GM19099 (cell line): Measurements from ENCODE around the gene CHPF2.

ENCODE experiments used
- POLR2A ChIP-seq: IDR thresholded peaks from 3 replicates; pipeline ENCODE4 v1.6.1; 2011; ENCODE audit warnings: low read depth; ENCODE audit not compliant: insufficient read length; ENCODE audit errors: extremely low read depth

CHPF2 gene

GRCh38 chr7:151232091-151232916 is at the start of gene CHPF2:
Gene CHPF2, plus strand, starts transcription at chr7:151232483. Its CDS starts 1,529 bp downstream, at chr7:151234012.
- TF ChIP-seq POLR2A, result peak; percentile 96

- no peak for TF ChIP-seq POLR2A
Observed at GRCh38 chr7:151185762-151186639, 46.3 kb upstream of the CHPF2 start.

- no peak for TF ChIP-seq POLR2A
Observed at GRCh38 chr7:151186640-151187408, 45.5 kb upstream of the CHPF2 start, which contains the start of gene ASB10. Gene ASB10, minus strand, starts transcription at chr7:151187250. Its CDS starts 120 bp downstream, at chr7:151187130.

- TF ChIP-seq POLR2A, result no peak
Observed at GRCh38 chr7:151187409-151188251, 44.7 kb upstream of the CHPF2 start.

GRCh38 chr7:151188252-151188542 is 44.1 kb upstream of the CHPF2 start:
- no peak for TF ChIP-seq POLR2A

- TF ChIP-seq POLR2A, result no peak
Observed at GRCh38 chr7:151189038-151189437, 43.2 kb upstream of the CHPF2 start.

GRCh38 chr7:151191544-151191943 is 40.7 kb upstream of the CHPF2 start:
- TF ChIP-seq POLR2A, result no peak

- no peak for TF ChIP-seq POLR2A
Observed at GRCh38 chr7:151192002-151192539, 40.2 kb upstream of the CHPF2 start.

- no peak for TF ChIP-seq POLR2A
Observed at GRCh38 chr7:151193203-151193978, 38.9 kb upstream of the CHPF2 start.

GRCh38 chr7:151194188-151194587 is 38.1 kb upstream of the CHPF2 start:
- no peak for TF ChIP-seq POLR2A

GRCh38 chr7:151195616-151196450 is 36.5 kb upstream of the CHPF2 start:
- TF ChIP-seq POLR2A, result no peak

- TF ChIP-seq POLR2A, result no peak
Observed at GRCh38 chr7:151197932-151198331, 34.4 kb upstream of the CHPF2 start.
